ENCODE data around the gene ZEB2. TPM values are rescaled to one million over a fixed set of nuclear protein-coding genes. Genes with fewer than 3 reads are reported as not detected.

ZEB2 gene
- total RNA-seq, 4 donors from 2014 or later: 148 to 290 (median 218) TPM

- Histone ChIP-seq H3K4me3 (no peak overlapping the region), H3K27me3 (no peaks in the 10 kb centered on the region), H3K9me3 (no peaks in the 10 kb centered on the region), H3K36me3 (no peaks in the 10 kb centered on the region), H3K27ac (peak overlapping the region in 2 of 4 donors; percentile 64 to 65), H3K4me1 (peaks cover 0 to 14% (median 0%) of the 10 kb centered on the region in 4 donors)
- WGBS, 2 donors: 45 to 51% methylated on average over 4 of the region's 4 CpGs
- no peak for DNase-seq (ENCODE audit: low spot score in 2 of 2)
- TF ChIP-seq POLR2A (IDR thresholded peaks at IDR 0.05) (no peak), EP300 (IDR thresholded peaks at IDR 0.05) (peak in 1 of 2 donors; percentile 54)
These were observed 162.1 kb downstream of the ZEB2 start for GRCh38 chr2:144357623-144358373.

- Histone ChIP-seq H3K27me3 (no peaks in the 10 kb centered on the region), H3K9me3 (no peaks in the 10 kb centered on the region), H3K36me3 (no peaks in the 10 kb centered on the region), H3K4me1 (peaks cover 0 to 14% (median 0%) of the 10 kb centered on the region in 4 donors), H3K27ac (no peak overlapping the region), H3K4me3 (no peak overlapping the region)
- no peak for DNase-seq (ENCODE audit: low spot score in 2 of 2)
- TF ChIP-seq CTCF (IDR thresholded peaks at IDR 0.05) (no peak), POLR2A (IDR thresholded peaks at IDR 0.05) (no peak), EP300 (IDR thresholded peaks at IDR 0.05) (no peak)
- WGBS, 2 donors: 84 to 86% methylated on average over 3 of the region's 3 CpGs
These were observed 163.5 kb downstream of the ZEB2 start for GRCh38 chr2:144356402-144356801.

- DNase-seq (ENCODE audit: low spot score in 2 of 2): no peak
- WGBS, 2 donors: 84 to 86% methylated on average over 3 of the region's 3 CpGs
- Histone ChIP-seq H3K27ac (no peak overlapping the region), H3K27me3 (no peaks in the 10 kb centered on the region), H3K4me3 (no peak overlapping the region), H3K9me3 (no peaks in the 10 kb centered on the region), H3K36me3 (no peaks in the 10 kb centered on the region), H3K4me1 (peaks cover 0 to 27% (median 0%) of the 10 kb centered on the region in 4 donors)
- TF ChIP-seq POLR2A (IDR thresholded peaks at IDR 0.05): no peak
- no peak for TF ChIP-seq EP300 (IDR thresholded peaks at IDR 0.05)
- no peak for TF ChIP-seq CTCF (IDR thresholded peaks at IDR 0.05)
These were observed 165.0 kb downstream of the ZEB2 start for GRCh38 chr2:144354953-144355352.

GRCh38 chr2:144351687-144352086 lies 168.2 kb downstream of the ZEB2 start:
- no peak for DNase-seq (ENCODE audit: low spot score in 2 of 2)
- Histone ChIP-seq H3K27ac (no peak overlapping the region), H3K9me3 (no peaks in the 10 kb centered on the region), H3K4me3 (no peak overlapping the region), H3K36me3 (no peaks in the 10 kb centered on the region), H3K4me1 (peaks cover 0 to 21% (median 0%) of the 10 kb centered on the region in 4 donors), H3K27me3 (no peaks in the 10 kb centered on the region)
- no peak for TF ChIP-seq POLR2A (IDR thresholded peaks at IDR 0.05)
- WGBS, 2 donors: 86 to 92% methylated on average over 5 of the region's 5 CpGs

- WGBS, 2 donors: 32% methylated on average over 7 of the region's 7 CpGs
- Histone ChIP-seq H3K4me1 (peaks cover 0 to 21% (median 0%) of the 10 kb centered on the region in 4 donors), H3K4me3 (no peak overlapping the region), H3K36me3 (no peaks in the 10 kb centered on the region), H3K27me3 (no peaks in the 10 kb centered on the region), H3K9me3 (no peaks in the 10 kb centered on the region), H3K27ac (peak overlapping the region in 2 of 4 donors; percentile 58 to 61)
- DNase-seq (ENCODE audit: low spot score in 2 of 2): no peak
- TF ChIP-seq CTCF (IDR thresholded peaks at IDR 0.05) (no peak), POLR2A (IDR thresholded peaks at IDR 0.05) (no peak), EP300 (IDR thresholded peaks at IDR 0.05) (no peak)
These were observed 169.6 kb downstream of the ZEB2 start for GRCh38 chr2:144350151-144350802.

GRCh38 chr2:144349674-144350073 lies 170.2 kb downstream of the ZEB2 start:
- TF ChIP-seq POLR2A (IDR thresholded peaks at IDR 0.05) (no peak), EP300 (IDR thresholded peaks at IDR 0.05) (no peak), CTCF (IDR thresholded peaks at IDR 0.05) (no peak)
- no peak for DNase-seq (ENCODE audit: low spot score in 2 of 2)
- Histone ChIP-seq H3K9me3 (no peaks in the 10 kb centered on the region), H3K36me3 (no peaks in the 10 kb centered on the region), H3K4me1 (peaks cover 0 to 21% (median 0%) of the 10 kb centered on the region in 4 donors), H3K27me3 (no peaks in the 10 kb centered on the region), H3K27ac (peak overlapping the region in 2 of 4 donors; percentile 58 to 61), H3K4me3 (no peak overlapping the region)
- 34 to 36% methylated on average over 3 of the region's 3 CpGs for WGBS, 2 donors
